ENCODE results near the gene WDR93. TPM values are rescaled to one million over a fixed set of nuclear protein-coding genes. Genes with fewer than 3 reads are reported as not detected.
A peak's percentile ranks its signal among the peaks of the same experiment; 100 is the strongest.

WDR93 gene
- total RNA-seq, 1 donor from 2014 or later, result 0.16 TPM

DNA sequence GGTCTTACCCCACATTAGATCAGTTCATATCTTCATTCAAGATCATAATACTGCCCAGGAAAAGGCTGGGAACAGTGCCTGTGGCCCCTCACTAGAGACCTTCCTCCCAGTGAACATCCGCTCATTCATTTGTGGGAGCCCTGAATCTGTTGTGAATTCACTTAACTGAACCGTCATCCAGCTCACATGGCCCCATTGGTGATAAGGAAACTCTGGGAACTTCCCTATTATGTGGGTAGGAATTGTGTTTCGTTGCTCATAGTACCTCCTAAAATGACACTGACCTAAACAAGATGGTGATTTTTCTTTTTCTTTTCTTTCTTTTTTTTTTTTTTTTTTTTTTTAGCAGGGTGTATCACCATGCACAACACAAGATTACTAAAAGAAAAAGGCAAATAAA is 78.8 kb downstream of the WDR93 start:
- DNase-seq (no peak), ATAC-seq (ENCODE audit: low read depth) (no peak)
- intact Hi-C loops (cut with micrococcal nuclease), result no loop called here
- no peaks in the 10 kb centered on the region for H3K36me3 Mint-ChIP-seq (ENCODE audit: low read depth)
- no peaks in the 10 kb centered on the region for H3K4me1 Mint-ChIP-seq
- no peak overlapping the region for H3K4me3 Mint-ChIP-seq
- H3K27ac Mint-ChIP-seq, result no peak overlapping the region
- H3K27me3 Mint-ChIP-seq, result no peaks in the 10 kb centered on the region
- ChIA-PET CTCF (no interaction called here), POLR2A (interaction anchor here (0.7 kb wide), 1 partner anchor 442 kb away, joined by 3 read pairs; no protein-coding TSS in a partner anchor)
- TF ChIP-seq, protein P1, sequence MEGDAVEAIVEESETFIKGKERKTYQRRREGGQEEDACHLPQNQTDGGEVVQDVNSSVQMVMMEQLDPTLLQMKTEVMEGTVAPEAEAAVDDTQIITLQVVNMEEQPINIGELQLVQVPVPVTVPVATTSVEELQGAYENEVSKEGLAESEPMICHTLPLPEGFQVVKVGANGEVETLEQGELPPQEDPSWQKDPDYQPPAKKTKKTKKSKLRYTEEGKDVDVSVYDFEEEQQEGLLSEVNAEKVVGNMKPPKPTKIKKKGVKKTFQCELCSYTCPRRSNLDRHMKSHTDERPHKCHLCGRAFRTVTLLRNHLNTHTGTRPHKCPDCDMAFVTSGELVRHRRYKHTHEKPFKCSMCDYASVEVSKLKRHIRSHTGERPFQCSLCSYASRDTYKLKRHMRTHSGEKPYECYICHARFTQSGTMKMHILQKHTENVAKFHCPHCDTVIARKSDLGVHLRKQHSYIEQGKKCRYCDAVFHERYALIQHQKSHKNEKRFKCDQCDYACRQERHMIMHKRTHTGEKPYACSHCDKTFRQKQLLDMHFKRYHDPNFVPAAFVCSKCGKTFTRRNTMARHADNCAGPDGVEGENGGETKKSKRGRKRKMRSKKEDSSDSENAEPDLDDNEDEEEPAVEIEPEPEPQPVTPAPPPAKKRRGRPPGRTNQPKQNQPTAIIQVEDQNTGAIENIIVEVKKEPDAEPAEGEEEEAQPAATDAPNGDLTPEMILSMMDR (IDR thresholded peaks at IDR 0.05), result no peak
- H3K9me3 Mint-ChIP-seq, result no peaks in the 10 kb centered on the region

DNA sequence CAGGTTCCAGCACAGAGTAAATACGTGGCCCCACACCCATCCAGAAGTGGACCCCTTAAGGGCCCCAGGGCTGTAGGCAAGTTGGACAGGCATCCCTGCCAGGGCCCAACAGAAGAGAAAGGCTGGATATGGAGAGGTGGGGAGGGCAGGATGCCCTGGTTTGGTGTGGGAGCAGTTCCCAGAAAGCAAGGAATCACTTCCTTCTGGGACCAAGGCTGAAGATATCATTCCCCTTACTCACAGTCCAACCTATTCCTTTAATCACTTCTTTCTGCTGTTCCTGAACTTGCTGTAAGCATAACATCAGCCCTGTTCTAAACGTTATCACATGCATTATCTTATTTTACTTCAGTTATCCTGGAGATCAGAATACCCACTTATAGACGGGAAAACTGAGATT is 79.4 kb downstream of the WDR93 start:
- TF ChIP-seq, protein P1 (IDR thresholded peaks at IDR 0.05), result no peak
- ChIA-PET CTCF (interaction anchor here (1.0 kb wide), 1 partner anchor 9 kb away, joined by 5 read pairs; no protein-coding TSS in a partner anchor), POLR2A (no interaction called here)
- no peaks in the 10 kb centered on the region for H3K4me1 Mint-ChIP-seq
- DNase-seq (no peak), ATAC-seq (ENCODE audit: low read depth) (no peak)
- no peaks in the 10 kb centered on the region for H3K36me3 Mint-ChIP-seq (ENCODE audit: low read depth)
- H3K9me3 Mint-ChIP-seq, result no peaks in the 10 kb centered on the region
- no peak overlapping the region for H3K4me3 Mint-ChIP-seq
- intact Hi-C loops (cut with micrococcal nuclease), result no loop called here
- H3K27me3 Mint-ChIP-seq, result no peaks in the 10 kb centered on the region
- no peak overlapping the region for H3K27ac Mint-ChIP-seq

DNA sequence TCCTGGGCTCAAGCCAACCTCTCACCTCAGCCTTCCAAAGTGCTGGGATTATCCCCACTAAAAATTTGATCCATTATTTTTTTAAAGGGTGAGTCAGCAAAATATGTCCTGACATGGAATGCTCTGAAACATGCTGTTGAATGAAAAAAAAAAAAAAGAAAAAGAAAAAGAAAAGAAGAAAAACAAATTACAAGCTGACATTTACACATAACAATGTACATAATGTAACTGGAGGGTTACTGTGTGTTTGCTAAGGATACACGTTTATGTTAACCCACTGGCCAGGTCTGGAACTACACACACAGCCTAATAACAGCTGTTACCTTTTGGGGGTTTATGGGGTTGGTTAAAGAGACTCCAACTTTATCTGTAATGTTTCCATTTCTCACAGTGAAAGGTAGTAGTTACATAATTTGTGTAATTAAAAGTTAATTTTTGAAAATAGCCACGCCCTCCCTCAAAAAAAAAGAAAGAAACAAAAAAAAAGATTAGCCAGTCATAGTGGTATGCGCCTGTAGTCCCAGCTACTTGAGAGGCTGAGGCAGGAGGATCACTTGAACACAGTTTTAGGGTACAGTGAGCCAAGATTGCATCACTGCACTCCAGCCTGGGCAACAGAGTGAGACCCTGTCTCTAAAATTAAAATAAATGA is 82.4 kb downstream of the WDR93 start:
- H3K36me3 Mint-ChIP-seq (ENCODE audit: low read depth), result no peaks in the 10 kb centered on the region
- no peak overlapping the region for H3K27ac Mint-ChIP-seq
- H3K4me1 Mint-ChIP-seq, result peaks cover 2% of the 10 kb centered on the region
- ATAC-seq (ENCODE audit: low read depth), result no peak
- intact Hi-C loops (cut with micrococcal nuclease), result no loop called here
- H3K4me3 Mint-ChIP-seq, result no peak overlapping the region
- no peaks in the 10 kb centered on the region for H3K9me3 Mint-ChIP-seq
- no peaks in the 10 kb centered on the region for H3K27me3 Mint-ChIP-seq
- CTCF ChIA-PET, result interaction anchor here (2.6 kb wide), 1 partner anchor 12 kb away, joined by 9 read pairs; no protein-coding TSS in a partner anchor
- TF ChIP-seq, protein P1 (IDR thresholded peaks at IDR 0.05), result no peak
- POLR2A ChIA-PET, result interaction anchor here (0.6 to 0.7 kb wide), 2 partner anchors 121 to 329 kb away, joined by 3 to 6 read pairs; partner anchors contain the start of genes AP3S2 and IDH2
- DNase-seq, result no peak

DNA sequence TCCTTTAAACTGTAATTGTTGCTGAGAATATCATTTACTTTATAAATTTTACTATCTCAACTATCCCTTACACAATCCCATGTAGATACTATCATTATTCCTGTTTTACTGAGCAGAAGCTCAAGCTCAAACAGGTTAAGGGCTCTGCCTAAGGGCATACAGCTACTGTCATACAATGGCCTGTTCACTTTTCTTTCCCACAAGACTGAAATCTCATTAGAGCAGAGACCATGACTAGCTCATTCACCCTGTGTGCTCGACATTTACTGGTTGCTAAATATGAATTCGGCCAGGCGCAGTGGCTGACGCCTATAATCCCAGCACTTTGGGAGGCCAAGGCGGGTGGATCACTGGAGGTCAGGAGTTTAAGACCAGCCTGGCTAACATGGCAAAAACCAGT is 83.9 kb downstream of the WDR93 start:
- TF ChIP-seq, protein P1 (IDR thresholded peaks at IDR 0.05), result no peak
- POLR2A ChIA-PET, result no interaction called here
- H3K36me3 Mint-ChIP-seq (ENCODE audit: low read depth), result no peaks in the 10 kb centered on the region
- no peaks in the 10 kb centered on the region for H3K27me3 Mint-ChIP-seq
- no peak overlapping the region for H3K27ac Mint-ChIP-seq
- ATAC-seq (ENCODE audit: low read depth) (no peak), DNase-seq (no peak)
- intact Hi-C loops (cut with micrococcal nuclease), result no loop called here
- no peaks in the 10 kb centered on the region for H3K9me3 Mint-ChIP-seq
- peaks cover 2% of the 10 kb centered on the region for H3K4me1 Mint-ChIP-seq
- H3K4me3 Mint-ChIP-seq, result no peak overlapping the region
- CTCF ChIA-PET, result interaction anchor here (1.1 to 2.6 kb wide), 2 partner anchors 13 to 100 kb away, joined by 4 to 9 read pairs; no protein-coding TSS in a partner anchor

DNA sequence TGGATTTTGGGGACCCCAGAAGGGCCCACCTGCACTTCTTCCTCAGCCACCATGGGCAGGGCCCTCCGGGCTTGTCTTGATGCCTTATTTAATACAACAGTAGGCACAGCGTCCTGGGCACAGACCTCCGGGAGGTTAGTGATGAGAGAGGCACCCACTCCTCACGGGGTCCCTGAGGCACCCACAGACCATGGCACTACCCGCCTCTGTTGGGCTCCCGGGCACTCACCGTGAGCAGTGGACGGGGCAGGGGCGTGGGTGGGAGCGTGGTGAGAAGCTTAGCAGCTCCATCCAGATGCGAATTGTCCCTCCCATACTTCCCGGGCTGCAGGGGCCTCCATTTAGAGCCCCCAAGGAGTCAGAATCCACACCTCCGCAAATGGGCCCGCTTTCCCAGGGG is 85.2 kb downstream of the WDR93 start:
- no peak for DNase-seq
- no peak for ATAC-seq (ENCODE audit: low read depth)
- no peak overlapping the region for H3K27ac Mint-ChIP-seq
- POLR2A ChIA-PET, result no interaction called here
- intact Hi-C loops (cut with micrococcal nuclease), result loop anchor here (2.0 kb wide), 1 partner anchor 39 kb away; the partner anchor contains the start of gene ANPEP
- no peaks in the 10 kb centered on the region for H3K27me3 Mint-ChIP-seq
- TF ChIP-seq, protein P1 (IDR thresholded peaks at IDR 0.05), result no peak
- CTCF ChIA-PET, result no interaction called here
- peak overlapping the region; percentile 16 for H3K4me3 Mint-ChIP-seq
- H3K9me3 Mint-ChIP-seq, result no peaks in the 10 kb centered on the region
- no peaks in the 10 kb centered on the region for H3K36me3 Mint-ChIP-seq (ENCODE audit: low read depth)
- peaks cover 8% of the 10 kb centered on the region for H3K4me1 Mint-ChIP-seq

All from activated B cell treated with CpG ODN at 0.5 μM for 24 hours (primary cell).